PFSK-1 (cell line): ENCODE measurements around the gene CASP12.

Experiments
- POLR2AphosphoS5 ChIP-seq: IDR thresholded peaks from 2 replicates; pipeline ENCODE4 v1.6.1; 2012; ENCODE audit warnings: low read depth, mild to moderate bottlenecking, control low read depth, low read length, moderate library complexity
- REST ChIP-seq, 2 experiments: IDR thresholded peaks; 2 replicates each; pipeline versions ENCODE4 v1.6.1 to v1.8.0; 2011 to 2012; ENCODE audit warnings: low read depth in 2 of 2, low read length in 2 of 2, control low read depth in 1 of 2, inconsistent platforms in 1 of 2, mild to moderate bottlenecking in 1 of 2, moderate library complexity in 1 of 2; ENCODE audit not compliant: insufficient read depth in 1 of 2
- SIN3A ChIP-seq: IDR thresholded peaks from 2 replicates; pipeline ENCODE4 v1.6.1; 2012; ENCODE audit warnings: mild to moderate bottlenecking, low read length, moderate library complexity, borderline replicate concordance; ENCODE audit not compliant: insufficient read depth
- TAF1 ChIP-seq: IDR thresholded peaks from 2 replicates; pipeline ENCODE4 v1.6.1; 2012; ENCODE audit warnings: low read length, control low read depth, borderline replicate concordance; ENCODE audit not compliant: insufficient read depth

GRCh38 chr11:104873252-104873651 lies 25.0 kb downstream of the CASP12 start:
- TF ChIP-seq SIN3A (no peak), REST (IDR thresholded peaks at IDR 0.05; ENCODE audit: insufficient read depth in 1 of 2, low read depth in 2 of 2, low read length in 2 of 2) (no peak), POLR2AphosphoS5 (no peak), TAF1 (no peak)
